ENCODE data around the gene CNTNAP2. TPM values are rescaled to one million over a fixed set of nuclear protein-coding genes. Genes with fewer than 3 reads are reported as not detected.

The CNTNAP2 gene
- total RNA-seq, 2 experiments from 2014 or later = not detected

- Histone ChIP-seq H3K27ac (ENCODE audit: low read depth in 1 of 2, low read length in 2 of 2) (no peak overlapping the region), H3K4me1 (ENCODE audit: insufficient read depth, low read length) (no peaks in the 10 kb centered on the region), H3K27me3 (ENCODE audit: control insufficient read depth in 1 of 2, insufficient read depth in 2 of 2, low read length in 2 of 2) (no peaks in the 10 kb centered on the region), H3K9me3 (ENCODE audit: control insufficient read depth in 1 of 2, insufficient read depth in 1 of 2, low read length in 2 of 2) (no peaks in the 10 kb centered on the region), H3K36me3 (ENCODE audit: insufficient read depth, low read length) (no peaks in the 10 kb centered on the region), H3K4me3 (ENCODE audit: low read length) (no peak overlapping the region)
- Mint-ChIP-seq H3K4me1 (ENCODE audit: low read depth) (no peaks in the 10 kb centered on the region), H3K27me3 (no peaks in the 10 kb centered on the region), H3K4me3 (no peak overlapping the region), H3K27ac (no peak overlapping the region), H3K36me3 (ENCODE audit: low read depth) (no peaks in the 10 kb centered on the region), H3K9me3 (peaks cover 10% of the 10 kb centered on the region)
- intact Hi-C loops (cut with DNase I, micrococcal nuclease) = no loop called here
- no peak for DNase-seq
- TF ChIP-seq, protein P1, sequence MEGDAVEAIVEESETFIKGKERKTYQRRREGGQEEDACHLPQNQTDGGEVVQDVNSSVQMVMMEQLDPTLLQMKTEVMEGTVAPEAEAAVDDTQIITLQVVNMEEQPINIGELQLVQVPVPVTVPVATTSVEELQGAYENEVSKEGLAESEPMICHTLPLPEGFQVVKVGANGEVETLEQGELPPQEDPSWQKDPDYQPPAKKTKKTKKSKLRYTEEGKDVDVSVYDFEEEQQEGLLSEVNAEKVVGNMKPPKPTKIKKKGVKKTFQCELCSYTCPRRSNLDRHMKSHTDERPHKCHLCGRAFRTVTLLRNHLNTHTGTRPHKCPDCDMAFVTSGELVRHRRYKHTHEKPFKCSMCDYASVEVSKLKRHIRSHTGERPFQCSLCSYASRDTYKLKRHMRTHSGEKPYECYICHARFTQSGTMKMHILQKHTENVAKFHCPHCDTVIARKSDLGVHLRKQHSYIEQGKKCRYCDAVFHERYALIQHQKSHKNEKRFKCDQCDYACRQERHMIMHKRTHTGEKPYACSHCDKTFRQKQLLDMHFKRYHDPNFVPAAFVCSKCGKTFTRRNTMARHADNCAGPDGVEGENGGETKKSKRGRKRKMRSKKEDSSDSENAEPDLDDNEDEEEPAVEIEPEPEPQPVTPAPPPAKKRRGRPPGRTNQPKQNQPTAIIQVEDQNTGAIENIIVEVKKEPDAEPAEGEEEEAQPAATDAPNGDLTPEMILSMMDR (IDR thresholded peaks at IDR 0.05) = no peak
- ChIA-PET POLR2A (no interaction called here), CTCF (no interaction called here)
- ATAC-seq (ENCODE audit: poor library complexity) = no peak
Measured at GRCh38 chr7:147332988-147333387, 1216.4 kb downstream of the CNTNAP2 start.

DNA sequence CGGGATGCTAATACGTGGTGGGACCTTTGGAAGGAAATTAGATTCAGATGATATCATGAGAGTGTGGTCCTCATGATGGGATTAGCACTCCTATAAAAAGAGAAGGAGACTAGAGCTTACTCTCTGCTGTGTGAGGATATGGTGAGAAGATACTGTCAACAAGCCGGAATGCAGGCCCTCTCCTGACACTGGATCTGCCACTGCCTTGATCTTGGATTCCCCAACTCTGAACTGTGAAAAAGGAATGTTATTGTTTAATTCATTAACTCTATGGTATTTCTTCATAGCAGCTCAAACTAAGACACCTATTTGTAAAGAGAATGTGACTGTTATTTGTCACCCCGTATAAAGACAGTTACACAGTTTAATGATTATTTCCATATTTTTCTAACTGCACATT, 1246.5 kb downstream of the CNTNAP2 start:
- Histone ChIP-seq H3K36me3 (ENCODE audit: insufficient read depth, low read length) (no peaks in the 10 kb centered on the region), H3K9me3 (ENCODE audit: control insufficient read depth in 1 of 2, insufficient read depth in 1 of 2, low read length in 2 of 2) (peaks cover 7 to 9% of the 10 kb centered on the region in 2 experiments), H3K4me3 (ENCODE audit: low read length) (no peak overlapping the region), H3K27ac (ENCODE audit: low read depth in 1 of 2, low read length in 2 of 2) (no peak overlapping the region), H3K27me3 (ENCODE audit: control insufficient read depth in 1 of 2, insufficient read depth in 2 of 2, low read length in 2 of 2) (no peaks in the 10 kb centered on the region), H3K4me1 (ENCODE audit: insufficient read depth, low read length) (no peaks in the 10 kb centered on the region)
- no peaks in the 10 kb centered on the region for H3K36me3 Mint-ChIP-seq (ENCODE audit: low read depth)
- peaks cover 11% of the 10 kb centered on the region for H3K9me3 Mint-ChIP-seq
- no peak overlapping the region for H3K4me3 Mint-ChIP-seq
- ATAC-seq (ENCODE audit: poor library complexity) (no peak), DNase-seq (no peak)
- TF ChIP-seq, protein P1 (IDR thresholded peaks at IDR 0.05) = no peak
- H3K4me1 Mint-ChIP-seq (ENCODE audit: low read depth) = no peaks in the 10 kb centered on the region
- no peaks in the 10 kb centered on the region for H3K27me3 Mint-ChIP-seq
- intact Hi-C loops (cut with DNase I, micrococcal nuclease) = no loop called here
- ChIA-PET CTCF (no interaction called here), POLR2A (no interaction called here)
- no peak overlapping the region for H3K27ac Mint-ChIP-seq

DNA sequence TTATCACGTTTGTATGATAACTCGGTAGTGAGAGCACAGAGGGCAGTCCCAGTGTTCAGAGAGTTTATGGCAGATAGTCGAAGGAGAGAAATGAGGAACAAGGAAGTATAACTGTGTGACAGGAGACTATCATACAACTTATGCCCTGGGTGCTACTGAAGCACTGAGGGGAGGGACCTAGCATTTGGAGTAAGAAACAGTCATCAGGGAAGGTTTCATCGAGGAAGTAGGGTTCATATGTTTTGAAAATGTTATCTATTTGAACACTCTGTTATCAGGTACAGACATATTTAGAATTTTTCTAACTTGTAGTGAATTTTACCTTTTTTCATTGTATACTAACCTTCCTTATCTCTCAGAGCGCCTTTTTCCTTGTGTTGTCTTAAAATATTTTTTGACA, 1259.6 kb downstream of the CNTNAP2 start:
- Mint-ChIP-seq H3K9me3 (peaks cover 6% of the 10 kb centered on the region), H3K27me3 (no peaks in the 10 kb centered on the region), H3K4me3 (no peak overlapping the region), H3K36me3 (ENCODE audit: low read depth) (no peaks in the 10 kb centered on the region), H3K4me1 (ENCODE audit: low read depth) (no peaks in the 10 kb centered on the region), H3K27ac (no peak overlapping the region)
- Histone ChIP-seq H3K36me3 (ENCODE audit: insufficient read depth, low read length) (no peaks in the 10 kb centered on the region), H3K27me3 (ENCODE audit: control insufficient read depth in 1 of 2, insufficient read depth in 2 of 2, low read length in 2 of 2) (no peaks in the 10 kb centered on the region), H3K9me3 (ENCODE audit: control insufficient read depth in 1 of 2, insufficient read depth in 1 of 2, low read length in 2 of 2) (no peaks in the 10 kb centered on the region), H3K27ac (ENCODE audit: low read depth in 1 of 2, low read length in 2 of 2) (no peak overlapping the region), H3K4me3 (ENCODE audit: low read length) (no peak overlapping the region), H3K4me1 (ENCODE audit: insufficient read depth, low read length) (no peaks in the 10 kb centered on the region)
- DNase-seq = no peak
- TF ChIP-seq, protein P1 (IDR thresholded peaks at IDR 0.05) = no peak
- CTCF ChIA-PET = no interaction called here
- ATAC-seq (ENCODE audit: poor library complexity) = no peak
- intact Hi-C loops (cut with DNase I, micrococcal nuclease) = no loop called here
- POLR2A ChIA-PET = no interaction called here

Data from CD4-positive, alpha-beta T cell (primary cell).